NCI-H69 (cell line): ENCODE data around the gene COPE.
"Not testable (repeated sequence)": the region's sequence is repeated elsewhere in the genome, so short reads cannot be mapped to it uniquely, and the experiment has no call there.

Experiments used
- DNase-seq: peaks from one replicate; lab custom pipeline; 2025; lab: John Stamatoyannopoulos, UW

The COPE gene

DNA sequence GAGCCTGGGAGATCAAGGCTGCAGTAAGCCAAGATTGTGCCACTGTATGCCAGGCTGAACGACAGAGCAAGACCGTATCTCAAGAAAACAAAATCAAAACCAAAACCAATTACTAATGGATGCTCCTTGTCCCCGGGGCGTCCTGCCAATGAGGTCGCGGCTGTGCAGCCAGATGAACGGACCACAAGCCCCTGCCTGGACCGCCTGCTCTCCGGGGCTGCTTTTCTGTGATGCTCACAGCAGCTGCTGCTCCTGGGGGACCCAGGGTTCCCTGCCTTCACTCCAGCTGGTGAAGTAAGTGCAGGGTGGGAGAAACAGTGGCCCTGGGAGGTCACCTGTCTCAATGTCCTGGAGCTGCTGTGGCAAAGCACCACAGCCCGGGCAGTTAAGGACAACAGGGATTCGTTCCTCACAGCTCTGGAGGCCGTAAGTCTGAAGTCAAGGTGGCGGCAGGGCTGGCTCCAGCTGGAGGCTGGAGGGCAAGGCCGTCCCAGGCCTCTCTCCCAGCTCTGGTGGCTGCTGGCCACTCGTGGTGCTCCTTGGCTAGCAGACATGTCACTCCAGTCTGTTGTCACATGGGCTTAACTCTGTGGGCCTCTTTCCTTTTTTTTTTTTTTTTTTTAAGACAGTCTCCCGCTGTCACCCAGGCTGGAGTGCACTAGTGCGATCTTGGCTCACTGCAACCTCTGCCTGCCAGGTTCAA is 10.1 kb downstream of the COPE start:
- DNase-seq: no peak

DNA sequence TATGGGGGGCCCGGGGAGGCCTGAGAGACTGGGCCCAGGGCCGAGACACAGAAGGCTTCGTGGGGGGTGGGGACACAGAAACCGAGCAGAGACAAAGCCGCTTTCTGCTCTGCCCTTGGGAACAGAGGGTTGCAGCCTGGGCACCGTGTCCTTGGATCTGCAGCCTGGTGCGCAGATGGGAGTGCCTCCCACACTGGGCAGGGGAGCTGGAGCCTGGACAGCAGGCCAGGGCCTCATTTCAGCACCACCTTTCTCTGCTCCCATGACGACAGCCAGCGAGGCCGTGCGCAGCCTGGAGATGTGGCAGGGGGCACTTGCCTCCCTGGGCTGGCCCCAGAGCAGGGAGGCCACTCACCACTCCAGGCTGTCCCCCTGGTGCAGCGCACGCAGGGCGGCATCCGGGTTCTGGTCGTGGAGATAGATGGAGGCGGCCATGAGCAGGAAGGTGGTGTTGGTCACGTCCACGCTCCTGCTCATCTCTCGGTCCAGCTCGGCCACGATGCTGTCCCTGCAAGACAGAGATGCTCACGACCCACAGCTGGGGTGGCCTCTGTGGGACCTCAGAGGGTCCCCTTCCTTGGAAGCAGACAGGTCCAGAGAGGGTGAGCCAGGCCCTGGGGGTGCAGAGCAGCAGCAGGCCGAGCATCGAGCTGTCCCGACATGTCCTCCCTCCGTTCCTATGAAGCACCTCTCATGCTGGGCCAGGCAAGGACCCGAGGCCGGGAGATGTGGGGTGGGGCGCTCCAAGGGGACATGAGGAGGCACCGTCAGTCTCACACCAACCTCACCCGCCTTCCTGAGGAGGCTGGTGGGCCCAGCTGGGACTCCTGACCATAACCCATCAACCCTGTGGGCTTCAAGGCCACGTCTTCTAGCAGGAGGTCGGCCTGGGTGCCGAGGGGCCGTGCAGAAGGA is 12.3 kb downstream of the COPE start:
- no peak for DNase-seq

DNA sequence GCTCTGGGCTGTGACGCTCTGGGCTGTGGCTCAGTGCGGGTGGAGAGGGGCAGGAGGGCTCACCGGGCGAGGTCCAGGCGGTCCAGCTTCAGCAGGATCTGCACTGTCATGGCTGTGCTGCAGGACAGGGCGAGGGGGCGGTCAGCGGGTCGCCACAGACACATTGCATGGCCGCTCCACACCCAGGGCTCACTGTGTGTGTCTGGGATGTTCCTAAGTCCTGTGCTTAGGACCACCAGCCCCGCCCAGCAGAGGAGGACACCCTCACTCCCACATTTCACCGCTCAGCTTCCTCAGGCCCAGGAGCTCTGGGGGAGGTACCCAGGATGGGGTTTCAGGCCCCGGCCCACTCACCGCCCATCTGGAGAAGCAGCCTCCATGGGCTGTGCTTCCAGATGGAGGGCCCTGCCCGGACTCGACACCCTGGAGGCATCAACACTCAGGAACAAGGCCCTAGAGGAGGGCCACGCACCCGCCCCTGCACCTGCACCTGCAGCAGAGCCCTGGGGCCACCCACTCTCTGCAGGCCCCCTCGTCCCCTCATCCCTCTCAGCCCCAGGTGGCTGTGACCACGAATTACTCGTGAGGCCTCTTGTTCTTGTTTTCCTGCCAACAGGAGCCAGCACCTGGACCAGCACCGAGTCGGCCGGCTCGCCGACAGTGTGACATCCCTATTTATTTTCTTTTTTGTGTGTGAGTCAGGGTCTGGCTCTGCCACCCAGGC is 13.5 kb downstream of the COPE start:
- DNase-seq: no peak

DNA sequence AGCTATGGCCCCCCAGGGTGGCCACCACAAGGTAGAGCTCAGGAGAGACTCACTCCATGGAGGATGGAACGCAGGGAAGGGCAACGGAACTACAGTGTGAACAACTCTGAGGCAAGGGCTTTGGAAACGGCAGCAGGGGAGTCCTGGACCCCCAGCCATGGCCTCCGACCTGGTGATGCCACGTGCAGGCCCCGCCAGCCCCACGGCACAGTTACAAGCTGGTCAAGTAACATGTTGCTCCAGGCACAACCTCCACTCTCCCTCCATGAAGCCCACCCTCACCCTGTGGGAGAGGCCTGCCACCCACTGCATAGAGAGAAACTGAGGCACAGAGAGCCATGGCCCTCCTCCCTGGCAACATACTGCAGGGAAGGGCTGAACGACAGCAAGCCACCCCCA is 14.1 kb downstream of the COPE start:
- no peak for DNase-seq

DNA sequence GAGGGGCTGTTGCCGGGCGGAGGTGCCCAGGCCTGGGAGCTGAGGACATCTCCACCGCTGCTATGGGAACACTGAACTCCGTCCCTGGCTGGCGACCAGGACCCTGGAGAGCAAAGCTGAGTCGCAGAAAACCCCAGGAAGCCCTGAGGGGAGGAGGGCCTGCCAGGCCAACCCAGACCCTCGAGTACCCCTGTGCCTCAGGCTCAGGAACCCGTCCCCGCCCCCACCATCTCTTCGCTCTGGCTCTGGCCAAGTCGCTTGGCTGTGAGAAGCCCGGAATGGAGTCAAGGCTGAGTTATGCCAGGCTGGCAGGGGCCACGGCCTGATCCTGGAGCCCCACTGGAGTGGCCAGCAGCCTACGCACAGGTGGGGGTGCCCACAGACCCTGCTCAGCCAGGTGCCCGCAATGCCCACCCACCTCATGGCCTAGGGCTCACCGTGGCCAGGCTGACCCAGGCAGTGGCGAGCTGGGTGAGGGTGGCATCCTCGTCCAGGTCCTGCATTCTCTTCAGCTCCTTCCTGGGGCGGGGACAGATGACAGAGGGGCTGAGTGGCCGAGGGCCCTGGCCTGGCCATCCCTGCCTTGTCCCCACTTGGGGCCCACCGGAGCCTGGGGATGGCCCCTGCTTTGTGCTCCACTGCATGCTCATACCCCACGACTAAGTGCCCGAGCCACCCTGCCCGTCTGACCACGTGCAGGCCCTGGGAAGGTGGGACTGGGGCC is 14.7 kb downstream of the COPE start:
- no peak for DNase-seq

DNA sequence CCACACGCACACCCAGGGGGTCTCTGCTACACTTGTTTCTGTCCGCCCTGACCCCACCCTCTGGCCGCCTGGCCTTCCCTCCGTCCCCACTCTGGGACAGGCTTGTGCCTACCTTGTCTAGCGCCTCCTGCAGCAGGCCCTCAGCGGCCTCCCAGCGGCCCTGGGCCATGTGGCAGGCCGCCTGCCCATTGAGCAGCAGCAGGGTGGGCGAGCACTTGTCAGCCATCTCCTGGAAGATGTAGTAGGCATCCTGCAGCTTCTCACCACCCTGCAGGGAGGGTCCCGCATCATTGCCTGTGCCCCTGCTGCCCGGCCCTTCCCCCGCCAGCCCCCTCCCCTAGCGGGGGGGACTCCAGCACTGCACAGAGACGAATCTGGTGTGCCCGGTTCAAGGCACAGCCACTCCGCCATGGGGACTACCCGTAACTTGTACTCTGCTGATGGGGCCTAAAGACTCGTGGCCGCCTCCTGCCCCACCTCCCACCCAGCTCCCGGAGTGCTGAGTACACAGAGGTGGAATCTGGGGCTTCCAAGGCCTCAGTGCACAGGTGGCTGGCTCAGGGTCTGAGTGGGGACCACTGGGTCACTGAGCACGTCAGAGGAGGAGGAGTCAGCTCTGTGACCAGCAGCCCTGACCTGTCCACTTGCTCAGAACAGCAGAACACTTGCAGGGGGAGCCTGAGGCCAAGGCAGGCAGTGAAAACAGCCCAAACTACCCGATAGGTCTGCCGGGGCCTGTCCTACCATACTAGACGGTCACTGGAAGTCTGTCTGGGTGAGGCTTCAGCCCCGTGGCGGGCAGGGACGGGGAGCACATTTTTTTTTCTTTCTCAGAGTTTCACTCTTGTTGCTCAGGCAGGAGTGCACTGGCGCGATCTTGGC is 15.8 kb downstream of the COPE start:
- no peak for DNase-seq

DNA sequence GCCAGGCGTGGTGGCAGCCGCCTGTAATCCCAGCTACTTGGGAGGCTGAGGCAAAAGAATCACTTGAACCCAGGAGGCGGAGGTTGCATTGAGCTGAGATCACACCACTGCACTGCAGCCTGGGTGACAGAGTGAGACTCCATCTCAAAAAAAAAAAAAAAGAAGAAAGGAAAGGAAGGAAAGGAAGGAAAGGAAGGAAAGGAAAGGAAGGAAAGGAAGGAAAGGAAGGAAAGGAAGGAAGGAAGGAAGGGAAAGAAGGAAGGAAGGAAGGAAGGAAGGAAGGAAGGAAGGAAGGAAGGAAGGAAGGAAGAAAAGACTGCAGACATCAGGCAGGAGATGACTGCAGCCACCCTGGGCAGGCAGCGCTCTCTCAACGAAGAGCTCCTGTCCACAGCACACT is 16.7 kb downstream of the COPE start:
- not testable (repeated sequence) for DNase-seq

DNA sequence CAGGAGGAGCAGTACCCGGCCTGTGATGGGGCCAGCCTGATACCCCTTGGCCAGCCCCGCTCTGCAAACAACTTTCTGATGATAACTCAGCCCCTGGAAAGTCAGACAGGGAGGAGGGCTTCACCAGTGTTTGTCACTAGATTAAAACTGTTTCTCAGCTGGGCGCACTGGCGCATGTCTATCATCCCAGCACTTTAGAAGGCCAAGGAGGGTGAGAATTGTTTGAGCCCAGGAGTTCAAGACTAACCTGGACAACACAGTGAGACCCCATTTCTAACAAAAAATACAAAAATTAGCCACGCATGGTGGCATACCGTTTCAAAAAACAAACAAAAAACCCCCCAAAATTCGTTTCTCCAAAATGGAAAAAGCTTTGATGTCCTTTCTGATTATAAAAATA is 17.7 kb downstream of the COPE start:
- DNase-seq: no peak

DNA sequence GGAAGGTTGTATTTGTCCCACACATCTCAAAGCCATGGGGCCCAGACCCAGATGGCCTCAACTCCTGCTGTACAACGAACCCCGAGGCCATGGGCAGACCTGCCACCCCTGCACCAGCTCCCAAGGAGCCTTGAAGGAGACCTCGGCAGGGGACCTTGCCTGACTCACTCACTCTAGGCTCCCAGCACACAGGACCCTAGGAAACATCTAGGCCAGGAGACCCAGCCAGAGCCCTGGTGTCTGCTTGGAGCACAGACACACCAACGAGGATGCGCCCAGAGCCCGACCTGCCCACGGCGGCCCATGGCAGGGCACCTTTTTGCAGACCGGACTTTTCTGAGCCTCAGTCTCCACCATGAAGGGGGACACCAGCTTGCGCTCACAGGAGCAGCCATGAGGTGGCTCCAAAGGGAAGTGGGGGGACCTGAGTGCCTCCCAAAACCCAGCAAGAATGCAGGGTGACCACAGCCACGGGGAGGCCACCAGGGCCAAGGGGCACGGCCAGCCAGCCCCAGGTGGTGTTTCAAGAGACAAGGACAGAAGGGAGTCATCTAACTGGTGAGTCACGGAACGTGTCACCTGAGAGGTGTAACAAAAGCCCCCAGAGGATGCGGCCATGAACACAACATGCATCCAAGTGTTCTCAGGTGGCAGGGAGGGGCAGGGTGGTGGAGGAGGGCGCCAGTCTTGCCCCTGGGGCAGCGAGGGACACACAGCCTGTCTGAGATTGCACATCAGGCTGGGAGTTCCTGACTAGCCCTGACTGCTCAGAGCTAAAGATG is 18.3 kb downstream of the COPE start:
- DNase-seq: no peak

DNA sequence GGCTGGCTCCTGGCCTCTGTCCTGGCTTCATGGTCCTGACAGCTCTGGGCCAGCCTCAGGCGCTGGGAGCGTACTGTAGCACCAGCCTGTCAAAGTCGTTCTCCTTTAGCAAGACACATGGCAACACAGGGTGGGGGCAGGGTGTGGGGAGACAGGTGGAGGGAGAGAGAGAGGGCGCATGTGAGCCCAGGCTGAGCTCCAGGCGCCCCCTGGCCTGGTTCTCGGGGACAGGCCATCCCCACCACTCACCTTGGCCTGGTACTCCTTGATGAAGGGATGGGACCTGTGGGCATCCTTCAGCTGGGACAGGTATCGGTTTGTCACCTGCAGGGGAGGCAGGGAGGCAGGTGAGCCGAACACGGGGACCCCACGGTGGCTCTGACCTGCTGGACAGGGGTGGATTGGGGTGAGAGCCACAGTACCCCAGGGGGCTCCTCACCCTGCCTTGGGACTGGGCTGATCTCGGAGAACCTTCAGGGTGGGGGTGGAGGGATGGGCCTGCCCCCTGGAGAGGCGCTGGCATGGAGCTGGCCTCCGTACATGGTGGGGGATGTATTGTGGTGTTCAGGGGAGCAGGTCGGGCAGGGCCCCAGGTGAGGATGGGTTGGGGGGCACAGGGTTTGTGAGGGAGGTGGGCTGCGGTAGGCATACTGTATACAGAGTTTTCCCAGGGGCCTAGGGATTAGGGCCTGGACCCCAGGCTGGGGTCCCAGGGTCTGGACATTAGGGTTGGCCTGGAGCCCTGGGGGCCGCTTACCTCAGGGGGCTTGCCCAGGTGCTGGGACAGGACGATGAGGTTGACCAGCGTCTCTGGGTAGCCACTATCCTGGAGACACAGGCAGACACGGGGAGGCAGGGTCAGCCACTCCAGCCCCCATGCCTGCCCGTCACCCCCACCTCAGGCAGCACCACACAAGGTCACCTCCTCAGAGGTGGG is 19.3 kb downstream of the COPE start:
- no peak for DNase-seq

DNA sequence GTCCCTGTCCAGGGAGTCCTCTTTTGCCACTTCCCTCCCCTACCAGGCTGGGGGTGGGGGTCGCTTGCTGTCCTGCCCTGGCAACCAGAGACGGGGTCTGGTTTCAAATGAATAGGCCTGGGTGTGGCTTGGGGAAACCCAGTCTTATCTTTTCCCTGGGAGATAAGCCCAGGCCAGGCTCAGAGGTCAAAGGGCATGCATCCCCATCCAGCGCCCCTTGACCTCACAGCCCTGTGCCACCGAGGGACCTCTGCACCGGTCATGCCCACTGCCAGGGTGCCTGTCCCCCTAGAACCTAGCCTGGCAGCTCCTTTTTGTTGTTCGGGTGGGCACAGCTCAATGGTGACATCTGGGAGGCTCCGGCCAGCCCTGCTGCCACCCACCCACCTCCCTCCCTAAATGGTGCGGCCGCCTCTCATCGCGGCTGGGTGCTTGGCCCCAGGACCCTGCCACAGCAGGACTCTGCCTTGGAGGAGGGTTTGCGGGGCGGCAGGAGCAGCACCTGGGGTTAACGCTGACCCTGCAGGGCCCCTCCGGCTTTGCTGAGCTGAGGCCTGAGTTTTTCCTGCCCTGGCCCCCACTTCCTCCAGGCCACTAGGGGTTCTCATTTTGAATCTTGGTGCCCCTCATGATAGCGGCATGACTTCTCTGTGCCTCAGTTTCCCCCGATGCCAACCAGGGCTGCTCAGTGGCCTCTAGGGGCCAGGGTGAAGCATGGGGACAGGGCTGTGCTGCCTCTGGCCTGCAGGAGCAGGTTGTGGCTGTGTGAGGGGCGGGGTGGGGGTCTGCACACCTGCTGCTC is 20.4 kb downstream of the COPE start:
- no peak for DNase-seq

DNA sequence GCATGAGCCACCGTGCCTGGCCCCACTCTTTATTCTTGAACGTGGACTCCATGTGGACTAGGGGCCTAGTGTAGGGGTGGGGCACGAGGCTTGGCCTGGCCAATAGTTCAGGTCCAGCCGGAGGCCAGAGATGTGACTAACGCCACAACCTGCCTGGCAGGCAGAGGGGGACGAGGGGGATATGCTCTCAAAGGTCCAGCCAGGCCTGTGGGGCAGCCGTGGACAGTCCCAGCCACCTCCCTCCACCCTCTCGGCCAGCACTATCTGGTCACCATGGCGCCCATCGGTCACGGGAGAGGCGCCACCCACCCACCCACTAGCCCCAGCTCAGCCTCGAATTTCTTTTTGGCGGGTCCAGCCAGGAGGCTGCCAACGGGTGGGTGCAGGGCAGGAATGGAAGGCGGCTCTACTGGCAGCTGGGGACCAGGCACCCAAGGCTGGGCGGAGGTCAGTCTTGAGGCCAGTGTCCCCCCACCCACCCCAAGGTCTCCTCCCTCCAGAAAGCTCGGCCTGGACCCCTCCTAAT is 21.0 kb downstream of the COPE start:
- DNase-seq: no peak

DNA sequence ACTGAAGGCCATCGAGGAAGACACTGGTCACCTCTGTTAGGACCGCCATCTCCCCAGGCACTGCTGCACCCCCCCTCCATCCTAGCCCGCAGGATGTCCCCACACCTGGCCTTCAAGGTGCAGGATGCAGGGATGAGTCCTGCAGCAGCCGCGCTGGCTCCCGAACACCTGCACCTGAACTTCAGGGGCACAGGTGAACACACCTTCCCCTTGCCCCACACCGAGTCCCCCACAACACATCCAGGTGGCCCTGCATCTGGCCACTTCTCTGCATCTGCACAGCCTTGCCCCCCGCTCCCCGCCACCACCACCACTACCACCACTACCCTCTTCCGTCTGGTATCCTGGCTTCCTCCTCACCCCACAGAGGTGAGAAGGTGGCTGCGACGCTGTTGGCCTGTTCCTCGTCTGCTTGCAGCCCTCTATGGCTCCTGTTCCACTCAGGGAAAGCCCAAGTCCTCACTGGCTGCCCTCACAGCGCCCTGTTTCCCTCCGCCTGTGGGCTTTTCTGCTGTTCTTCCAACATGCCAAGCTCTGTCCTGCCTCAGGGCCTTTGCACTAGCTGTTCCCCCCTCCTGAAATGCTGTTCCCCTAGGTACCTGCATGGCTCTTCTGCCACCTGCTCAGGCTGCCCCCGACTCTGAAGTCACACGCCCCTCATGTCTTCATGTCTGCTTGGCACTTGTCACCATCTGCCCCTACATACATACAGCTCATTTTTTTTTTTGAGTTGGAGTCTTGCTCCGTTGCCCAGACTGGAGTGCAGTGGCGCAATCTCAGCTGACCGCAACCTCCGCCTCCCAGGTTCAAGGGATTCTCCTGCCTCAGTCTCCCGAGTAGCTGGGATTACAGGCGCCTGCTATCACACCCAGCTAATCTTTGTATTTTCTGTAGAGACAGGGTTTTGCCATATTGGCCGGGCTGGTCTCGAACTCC is 21.8 kb downstream of the COPE start:
- DNase-seq: no peak

DNA sequence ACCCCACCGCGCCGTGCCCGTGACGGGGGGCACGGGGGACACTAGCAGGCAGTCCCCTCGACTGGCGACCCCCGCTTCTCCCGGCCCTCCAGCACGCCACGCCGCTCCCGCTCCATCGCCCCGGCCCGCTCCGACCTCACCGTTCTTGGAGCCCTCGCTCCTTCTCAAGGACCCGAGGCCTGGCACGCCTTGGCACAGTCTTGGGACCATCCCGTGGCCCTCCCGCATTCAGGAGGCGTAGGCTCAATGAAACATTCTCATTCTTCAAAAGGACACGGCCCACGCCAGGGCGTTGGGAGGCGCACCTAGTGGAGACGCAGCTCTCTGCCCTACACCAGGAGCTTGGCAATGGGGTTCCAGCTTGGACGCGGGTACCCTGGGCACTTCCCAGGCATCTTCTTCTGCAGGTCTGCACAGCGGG is 22.8 kb downstream of the COPE start:
- peak; percentile 29 for DNase-seq

DNA sequence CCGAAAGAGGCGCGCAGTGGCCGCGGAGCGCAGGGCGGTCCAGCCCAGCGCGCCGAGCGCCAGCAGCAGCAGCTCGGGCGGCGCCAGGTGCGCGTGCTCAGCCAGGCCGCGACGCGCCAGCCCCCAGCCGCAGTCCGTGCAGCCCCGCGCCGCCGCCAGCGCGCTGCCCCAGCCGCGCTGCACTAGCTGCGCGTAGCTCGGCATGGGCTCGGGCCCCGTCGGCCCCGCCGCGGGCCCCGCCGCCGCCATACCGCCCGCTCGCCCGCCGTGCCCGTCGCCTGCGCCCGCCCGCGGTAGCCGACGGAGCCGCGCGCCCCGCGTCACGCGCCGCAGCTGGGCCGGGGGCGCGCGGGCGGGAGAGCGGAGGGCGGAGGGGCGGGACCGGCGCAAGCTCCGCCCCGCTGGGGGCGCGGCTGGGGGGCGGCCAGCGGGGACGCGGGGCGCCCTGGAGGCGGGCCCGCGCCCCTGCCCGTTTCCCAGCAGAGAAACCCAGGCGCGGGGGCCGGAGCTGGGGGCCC is 23.3 kb downstream of the COPE start, which contains the start of gene CERS1:
Gene CERS1, minus strand, starts transcription at position 335 of the 518 bp plus-strand sequence. Its CDS starts 86 bp downstream, at position 249.
- DNase-seq: peak; percentile 83

DNA sequence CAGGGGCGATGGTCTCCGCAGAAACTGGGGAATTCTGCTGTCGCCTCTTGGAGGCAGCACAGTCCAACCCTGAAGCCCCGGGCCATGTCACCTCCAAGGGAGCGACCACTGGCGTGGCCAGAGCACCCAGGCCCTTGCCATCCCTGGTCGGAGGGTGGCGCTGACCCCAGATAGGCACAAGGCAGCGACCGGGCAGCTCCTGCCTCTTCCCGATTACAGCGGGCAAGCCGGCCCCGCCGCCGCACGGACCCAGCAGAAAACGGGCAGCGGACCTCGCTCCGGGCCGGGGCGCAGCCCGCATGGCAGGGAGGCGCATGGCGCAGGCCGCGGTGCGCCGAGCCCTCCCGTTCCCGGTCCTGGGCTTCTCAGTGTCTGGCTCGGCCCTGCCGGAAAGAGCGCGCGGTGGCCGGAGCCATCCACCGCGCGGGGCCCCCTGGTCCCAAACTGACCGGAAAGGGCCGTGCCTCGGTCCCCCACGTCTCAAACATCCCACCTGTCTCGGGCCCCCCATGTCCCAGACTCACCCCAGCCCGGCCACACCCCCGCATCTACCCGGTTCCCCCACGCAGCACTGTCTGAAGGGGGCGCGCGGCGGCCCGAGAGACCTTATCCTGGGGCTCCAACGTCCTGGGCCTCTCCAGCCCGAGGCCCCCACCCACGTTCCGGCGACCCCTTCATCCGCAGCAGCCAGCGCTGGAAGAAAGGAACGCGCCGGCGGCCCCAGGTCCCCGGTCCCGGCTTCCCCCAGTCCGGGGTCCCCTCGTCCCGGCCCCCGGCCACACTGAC is 24.0 kb downstream of the COPE start:
- peak; percentile 69 for DNase-seq
